ENCODE data around the gene SUPT6H.
"Not testable (repeated sequence)": the region's sequence is repeated elsewhere in the genome, so short reads cannot be mapped to it uniquely, and the experiment has no call there.

The SUPT6H gene

GRCh38 chr17:28648698-28649097 is 13.3 kb upstream of the SUPT6H start:
- no peak for DNase-seq

- no peak for DNase-seq
Measured at GRCh38 chr17:28655160-28655559, 6.8 kb upstream of the SUPT6H start.

- no peak for DNase-seq
Measured at GRCh38 chr17:28657756-28658155, 4.2 kb upstream of the SUPT6H start.

- not testable (repeated sequence) for DNase-seq
Measured at GRCh38 chr17:28658342-28658741, 3.7 kb upstream of the SUPT6H start.

- DNase-seq = not testable (repeated sequence)
Measured at GRCh38 chr17:28658766-28659496, 3.1 kb upstream of the SUPT6H start.

- not testable (repeated sequence) for DNase-seq
Measured at GRCh38 chr17:28659497-28659881, 2.5 kb upstream of the SUPT6H start.

- no peak for DNase-seq
Measured at GRCh38 chr17:28662527-28662829, 473 bp downstream of the SUPT6H start.

- no peak for DNase-seq
Measured at GRCh38 chr17:28663723-28664122, 1.7 kb downstream of the SUPT6H start.

GRCh38 chr17:28665994-28666393 is 4.0 kb downstream of the SUPT6H start:
- no peak for DNase-seq

- DNase-seq = no peak
Measured at GRCh38 chr17:28667870-28668269, 5.9 kb downstream of the SUPT6H start.

- no peak for DNase-seq
Measured at GRCh38 chr17:28669918-28670317, 7.9 kb downstream of the SUPT6H start.

- no peak for DNase-seq
Measured at GRCh38 chr17:28675490-28675889, 13.5 kb downstream of the SUPT6H start.

- DNase-seq = no peak
Measured at GRCh38 chr17:28675980-28676379, 14.0 kb downstream of the SUPT6H start.

- no peak for DNase-seq
Measured at GRCh38 chr17:28682655-28683054, 20.6 kb downstream of the SUPT6H start.

- no peak for DNase-seq
Measured at GRCh38 chr17:28684963-28685362, 23.0 kb downstream of the SUPT6H start.

- DNase-seq = no peak
Measured at GRCh38 chr17:28685366-28685765, 23.4 kb downstream of the SUPT6H start.

GRCh38 chr17:28686296-28686695 is 24.3 kb downstream of the SUPT6H start:
- no peak for DNase-seq

GRCh38 chr17:28688481-28688880 is 26.5 kb downstream of the SUPT6H start:
- no peak for DNase-seq

GRCh38 chr17:28689011-28689410 is 27.0 kb downstream of the SUPT6H start:
- DNase-seq = no peak

GRCh38 chr17:28693869-28694268 is 31.9 kb downstream of the SUPT6H start:
- DNase-seq = no peak

- no peak for DNase-seq
Measured at GRCh38 chr17:28698253-28698941, 36.4 kb downstream of the SUPT6H start.

GRCh38 chr17:28700278-28700677 is 38.3 kb downstream of the SUPT6H start:
- DNase-seq = no peak

- DNase-seq = no peak
Measured at GRCh38 chr17:28700830-28701492, 39.0 kb downstream of the SUPT6H start.
